Measurements from ENCODE around the gene DCUN1D5. TPM values are rescaled to one million over a fixed set of nuclear protein-coding genes. Genes with fewer than 3 reads are reported as not detected.

DCUN1D5 gene
- total RNA-seq, 4 donors from 2014 or later: 37.0 to 48.9 (median 42.6) TPM

- no peak for DNase-seq (ENCODE audit: extremely low spot score)
- intact Hi-C loops (cut with DNase I): no loop called here
- no peak overlapping the region for H3K4me3 ChIP-seq
- H3K27ac ChIP-seq (replicated peaks in 1 of 4): no peak overlapping the region
- 93% methylated on average over 5 of the region's 5 CpGs for WGBS
- H3K4me1 ChIP-seq: peaks cover 7 to 27% (median 17%) of the 10 kb centered on the region in 4 donors
- H3K36me3 ChIP-seq: no peaks in the 10 kb centered on the region
- H3K27me3 ChIP-seq: no peaks in the 10 kb centered on the region
- TF ChIP-seq EP300 (IDR thresholded peaks at IDR 0.05): no peak
- TF ChIP-seq POLR2AphosphoS5 (IDR thresholded peaks at IDR 0.05): no peak
- no peak for TF ChIP-seq POLR2A (IDR thresholded peaks at IDR 0.05; ENCODE audit: low read depth)
- TF ChIP-seq, protein P1, sequence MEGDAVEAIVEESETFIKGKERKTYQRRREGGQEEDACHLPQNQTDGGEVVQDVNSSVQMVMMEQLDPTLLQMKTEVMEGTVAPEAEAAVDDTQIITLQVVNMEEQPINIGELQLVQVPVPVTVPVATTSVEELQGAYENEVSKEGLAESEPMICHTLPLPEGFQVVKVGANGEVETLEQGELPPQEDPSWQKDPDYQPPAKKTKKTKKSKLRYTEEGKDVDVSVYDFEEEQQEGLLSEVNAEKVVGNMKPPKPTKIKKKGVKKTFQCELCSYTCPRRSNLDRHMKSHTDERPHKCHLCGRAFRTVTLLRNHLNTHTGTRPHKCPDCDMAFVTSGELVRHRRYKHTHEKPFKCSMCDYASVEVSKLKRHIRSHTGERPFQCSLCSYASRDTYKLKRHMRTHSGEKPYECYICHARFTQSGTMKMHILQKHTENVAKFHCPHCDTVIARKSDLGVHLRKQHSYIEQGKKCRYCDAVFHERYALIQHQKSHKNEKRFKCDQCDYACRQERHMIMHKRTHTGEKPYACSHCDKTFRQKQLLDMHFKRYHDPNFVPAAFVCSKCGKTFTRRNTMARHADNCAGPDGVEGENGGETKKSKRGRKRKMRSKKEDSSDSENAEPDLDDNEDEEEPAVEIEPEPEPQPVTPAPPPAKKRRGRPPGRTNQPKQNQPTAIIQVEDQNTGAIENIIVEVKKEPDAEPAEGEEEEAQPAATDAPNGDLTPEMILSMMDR (IDR thresholded peaks at IDR 0.05): no peak
- H3K9me3 ChIP-seq: no peaks in the 10 kb centered on the region
Observed at GRCh38 chr11:103111400-103111799, 19.4 kb upstream of the DCUN1D5 start.

- no peak overlapping the region for H3K27ac ChIP-seq (replicated peaks in 1 of 4)
Observed at GRCh38 chr11:103110391-103110790, 18.4 kb upstream of the DCUN1D5 start.

GRCh38 chr11:103109818-103110388 lies 17.9 kb upstream of the DCUN1D5 start:
- Histone ChIP-seq H3K9me3 (no peaks in the 10 kb centered on the region), H3K4me3 (peak overlapping the region; percentile 68 to 80 (median 72)), H3K27me3 (no peaks in the 10 kb centered on the region), H3K4me1 (peaks cover 7 to 27% (median 17%) of the 10 kb centered on the region in 4 donors), H3K36me3 (no peaks in the 10 kb centered on the region), H3K27ac (replicated peaks in 1 of 4) (peak overlapping the region; percentile 62 to 82 (median 74))
- no peak for DNase-seq (ENCODE audit: extremely low spot score)
- intact Hi-C loops (cut with DNase I): no loop called here
- WGBS: 22% methylated on average over 26 of the region's 26 CpGs
- TF ChIP-seq, protein P1 (IDR thresholded peaks at IDR 0.05): no peak
- TF ChIP-seq POLR2A (IDR thresholded peaks at IDR 0.05; ENCODE audit: low read depth): no peak
- TF ChIP-seq POLR2AphosphoS5 (IDR thresholded peaks at IDR 0.05): no peak
- TF ChIP-seq EP300 (IDR thresholded peaks at IDR 0.05): no peak

More at GRCh38 chr11:103110391-103110790, 18.4 kb upstream of the DCUN1D5 start:
- DNase-seq (ENCODE audit: extremely low spot score): no peak
- peak overlapping the region; percentile 68 to 80 (median 72) for H3K4me3 ChIP-seq
- no peaks in the 10 kb centered on the region for H3K27me3 ChIP-seq
- peaks cover 7 to 27% (median 17%) of the 10 kb centered on the region in 4 donors for H3K4me1 ChIP-seq
- no peaks in the 10 kb centered on the region for H3K9me3 ChIP-seq
- H3K36me3 ChIP-seq: no peaks in the 10 kb centered on the region
- intact Hi-C loops (cut with DNase I): no loop called here
- TF ChIP-seq, protein P1 (IDR thresholded peaks at IDR 0.05): no peak
- no peak for TF ChIP-seq POLR2A (IDR thresholded peaks at IDR 0.05; ENCODE audit: low read depth)
- no peak for TF ChIP-seq POLR2AphosphoS5 (IDR thresholded peaks at IDR 0.05)
- no peak for TF ChIP-seq EP300 (IDR thresholded peaks at IDR 0.05)

DNA sequence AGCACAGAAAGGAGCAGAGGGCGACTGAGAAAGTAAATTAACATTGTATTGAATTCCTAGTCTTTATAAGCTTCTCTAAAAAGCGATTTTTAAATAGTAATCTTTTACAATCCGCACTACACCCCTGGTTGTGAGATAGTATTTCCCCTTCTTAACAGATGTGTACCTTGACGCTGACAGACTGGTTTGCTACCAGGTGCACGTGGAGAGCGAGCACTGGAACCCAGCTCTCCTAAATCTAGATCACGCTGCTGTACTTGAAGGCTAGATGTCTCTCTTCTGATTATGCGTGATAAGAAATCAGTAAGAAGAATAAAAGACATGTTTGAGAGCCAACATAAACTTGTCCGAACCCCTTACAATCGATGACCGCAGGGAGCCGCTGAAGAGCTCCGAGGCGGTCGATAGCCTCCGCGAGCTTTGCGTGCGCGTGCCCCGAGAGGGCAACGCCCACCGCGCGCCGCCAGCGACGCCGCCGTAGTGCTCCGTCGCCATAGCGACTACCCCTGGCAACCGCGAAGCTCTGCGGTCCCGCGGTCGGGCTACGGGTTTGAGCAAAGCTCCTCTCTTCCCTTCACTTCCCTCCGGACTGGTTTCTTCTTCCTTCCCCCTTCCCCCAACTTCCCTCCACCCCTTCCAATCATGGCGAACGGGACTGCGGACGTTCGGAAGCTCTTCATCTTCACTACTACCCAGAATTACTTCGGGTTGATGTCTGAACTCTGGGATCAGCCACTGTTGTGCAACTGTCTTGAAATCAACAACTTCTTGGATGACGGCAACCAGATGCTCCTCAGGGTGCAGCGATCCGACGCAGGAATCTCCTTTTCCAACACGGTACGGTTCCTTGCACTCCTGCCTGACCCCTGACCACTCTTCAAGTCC lies 17.2 kb upstream of the DCUN1D5 start, which contains the start of gene DYNC2H1:
Gene DYNC2H1 (plus strand): TSS at position 494 of the 885 bp plus-strand sequence. CDS start 149 bp downstream, at position 643.
- intact Hi-C loops (cut with DNase I): no loop called here
- WGBS: 1% methylated on average over 50 of the region's 53 CpGs

More for the DNA sequence above, 17.2 kb upstream of the DCUN1D5 start, which contains the start of gene DYNC2H1:
- peak; percentile 92 for DNase-seq (ENCODE audit: extremely low spot score)
- peaks cover 7 to 27% (median 17%) of the 10 kb centered on the region in 4 donors for H3K4me1 ChIP-seq
- peak within 1 kb of the TSS; percentile 62 to 82 (median 74) for H3K27ac ChIP-seq (replicated peaks in 1 of 4)
- H3K36me3 ChIP-seq: no peaks in the 10 kb centered on the region
- TF ChIP-seq EP300 (IDR thresholded peaks at IDR 0.05) (no peak), POLR2AphosphoS5 (IDR thresholded peaks at IDR 0.05) (peak; percentile 58 to 69), POLR2A (IDR thresholded peaks at IDR 0.05; ENCODE audit: low read depth) (no peak)
- TF ChIP-seq, protein P1 (IDR thresholded peaks at IDR 0.05): peak; percentile 27 to 57 (median 35)
- H3K27me3 ChIP-seq: no peaks in the 10 kb centered on the region
- no peaks in the 10 kb centered on the region for H3K9me3 ChIP-seq
- peak within 1 kb of the TSS; percentile 68 to 80 (median 72) for H3K4me3 ChIP-seq

Measured in esophagus muscularis mucosa (tissue), 4 donors.